Glomerular visceral epithelial cell (primary cell): ENCODE data around the gene ACSL5.
"Not testable (repeated sequence)": the region's sequence is repeated elsewhere in the genome, so short reads cannot be mapped to it uniquely, and the experiment has no call there.

Source experiments
- DNase-seq: peaks from one replicate; pipeline ENCODE4 v3.0.0-alpha.2; 2016; ENCODE audit errors: extremely low spot score

Gene ACSL5

GRCh38 chr10:112375721-112376395 is 1.9 kb downstream of the ACSL5 start:
- no peak for DNase-seq

GRCh38 chr10:112376396-112376790 is 2.5 kb downstream of the ACSL5 start:
- DNase-seq, result no peak

- not testable (repeated sequence) for DNase-seq
Observed at GRCh38 chr10:112377116-112377515, 3.2 kb downstream of the ACSL5 start.

- no peak for DNase-seq
Observed at GRCh38 chr10:112379635-112380296, 5.8 kb downstream of the ACSL5 start.

- DNase-seq, result no peak
Observed at GRCh38 chr10:112382515-112383235, 8.8 kb downstream of the ACSL5 start.

GRCh38 chr10:112383325-112383724 is 9.4 kb downstream of the ACSL5 start:
- peak; percentile 13 for DNase-seq

- DNase-seq, result no peak
Observed at GRCh38 chr10:112384141-112384540, 10.2 kb downstream of the ACSL5 start.

- DNase-seq, result no peak
Observed at GRCh38 chr10:112385201-112385600, 11.3 kb downstream of the ACSL5 start.

- not testable (repeated sequence) for DNase-seq
Observed at GRCh38 chr10:112388056-112388455, 14.1 kb downstream of the ACSL5 start.

GRCh38 chr10:112388548-112388947 is 14.6 kb downstream of the ACSL5 start:
- no peak for DNase-seq

- DNase-seq, result peak; percentile 35
Observed at GRCh38 chr10:112389271-112389822, 15.4 kb downstream of the ACSL5 start.

GRCh38 chr10:112390125-112390703 is 16.3 kb downstream of the ACSL5 start:
- no peak for DNase-seq

GRCh38 chr10:112393341-112393740 is 19.4 kb downstream of the ACSL5 start:
- DNase-seq, result no peak

- no peak for DNase-seq
Observed at GRCh38 chr10:112393827-112394226, 19.9 kb downstream of the ACSL5 start.

- no peak for DNase-seq
Observed at GRCh38 chr10:112394475-112394875, 20.6 kb downstream of the ACSL5 start.

GRCh38 chr10:112395809-112396530 is 22.1 kb downstream of the ACSL5 start:
- DNase-seq, result no peak

- DNase-seq, result no peak
Observed at GRCh38 chr10:112397592-112397991, 23.7 kb downstream of the ACSL5 start.

- no peak for DNase-seq
Observed at GRCh38 chr10:112402917-112403316, 29.0 kb downstream of the ACSL5 start.

- DNase-seq, result no peak
Observed at GRCh38 chr10:112404617-112405016, 30.7 kb downstream of the ACSL5 start.

- DNase-seq, result not testable (repeated sequence)
Observed at GRCh38 chr10:112406806-112407205, 32.9 kb downstream of the ACSL5 start.

GRCh38 chr10:112407696-112408095 is 33.8 kb downstream of the ACSL5 start:
- DNase-seq, result no peak
